IMR-90 (cell line): ENCODE results near the gene POU2F2. TPM values are rescaled to one million over a fixed set of nuclear protein-coding genes. Genes with fewer than 3 reads are reported as not detected.

Source experiments
- ATAC-seq: fragments of 200-7000 bp; cut with Tn5 transposase; 2 replicates; pipeline ENCODE4 v1.9.1; 2020; ENCODE audit warnings: low read depth, mild to moderate bottlenecking, moderate library complexity
- BruUV-seq: library from RNA; stranded (reverse); fragments of 400-500 nt; replicated peaks from 2 replicates; lab custom pipeline; 2021; lab: Mats Ljungman, UMichigan
- CTCF ChIA-PET: fragments of 300-600 bp; formaldehyde crosslinking; extraction: SDS; loops from one replicate; lab custom pipeline; 2021; ENCODE audit warnings: antibody characterized with exemption; lab: Yijun Ruan, JAX
- POLR2A ChIA-PET: fragments of 300-600 bp; sonication (Branson Sonifier 250); formaldehyde crosslinking; loops from one replicate; lab custom pipeline; 2022; ENCODE audit warnings: antibody characterized with exemption; ENCODE audit not compliant: unreplicated experiment; lab: Charles Lee
- DNase-seq: peaks from one replicate; pipeline ENCODE4 v3.0.0; 2013
- H2AFZ ChIP-seq: replicated peaks from 2 replicates; pipeline ENCODE3; 2013; ENCODE audit warnings: low read length, mild to moderate bottlenecking; ENCODE audit not compliant: poor library complexity
- H2AK5ac ChIP-seq: 2 replicates; pipeline ENCODE4 v1.6.1; 2013; ENCODE audit warnings: low read depth, low read length, inconsistent platforms
- H2AK9ac ChIP-seq: replicated peaks from 2 replicates; pipeline ENCODE3; 2013; ENCODE audit warnings: mild to moderate bottlenecking, low read depth, low read length, moderate library complexity; ENCODE audit not compliant: poor library complexity
- H2BK120ac ChIP-seq: 2 replicates; pipeline ENCODE4 v1.6.1; 2013; ENCODE audit warnings: low read depth, low read length, inconsistent platforms
- H2BK15ac ChIP-seq: 3 replicates; pipeline ENCODE4 v1.6.1; 2013; ENCODE audit warnings: low read depth, low read length, inconsistent platforms
- H2BK20ac ChIP-seq: 2 replicates; pipeline ENCODE4 v1.6.1; 2013; ENCODE audit warnings: low read depth, mild to moderate bottlenecking, inconsistent platforms, low read length, moderate library complexity
- H2BK5ac ChIP-seq: 2 replicates; pipeline ENCODE4 v1.6.1; 2013; ENCODE audit warnings: mild to moderate bottlenecking, low read depth, low read length, inconsistent platforms; ENCODE audit not compliant: poor library complexity, severe bottlenecking
- H3K14ac ChIP-seq: replicated peaks from 2 replicates; pipeline ENCODE4 v1.6.1; 2013; ENCODE audit warnings: low read depth, low read length, inconsistent platforms
- H3K18ac ChIP-seq: 2 replicates; pipeline ENCODE4 v1.6.1; 2013; ENCODE audit warnings: low read depth, low read length, control low read depth
- H3K23ac ChIP-seq: 2 replicates; pipeline ENCODE4 v1.6.1; 2013; ENCODE audit warnings: low read depth, low read length, inconsistent platforms
- H3K27ac ChIP-seq: 2 replicates; pipeline ENCODE4 v1.5.1; 2013; ENCODE audit warnings: mild to moderate bottlenecking, control low read depth, low read length; ENCODE audit not compliant: insufficient read depth
- H3K27me3 ChIP-seq: 2 replicates; pipeline ENCODE4 v1.6.1; 2013; ENCODE audit warnings: low read length; ENCODE audit not compliant: control insufficient read depth, insufficient read depth
- H3K36me3 ChIP-seq: 2 replicates; pipeline ENCODE4 v1.6.1; 2013; ENCODE audit warnings: low read length, mixed read lengths; ENCODE audit not compliant: control insufficient read depth, insufficient read depth
- H3K4ac ChIP-seq: 2 replicates; pipeline ENCODE4 v1.6.1; 2013; ENCODE audit warnings: low read depth, low read length, inconsistent platforms
- H3K4me1 ChIP-seq: 2 replicates; pipeline ENCODE4 v1.6.1; 2013; ENCODE audit warnings: low read length, mixed read lengths; ENCODE audit not compliant: control insufficient read depth, insufficient read depth
- H3K4me2 ChIP-seq: 2 replicates; pipeline ENCODE4 v1.6.1; 2013; ENCODE audit warnings: low read depth, mild to moderate bottlenecking, control low read depth, low read length, moderate library complexity
- H3K4me3 ChIP-seq: 2 replicates; pipeline ENCODE4 v1.5.1; 2013; ENCODE audit warnings: low read depth, mild to moderate bottlenecking, control low read depth, low read length, moderate library complexity; ENCODE audit not compliant: insufficient read depth
- H3K56ac ChIP-seq: 2 replicates; pipeline ENCODE4 v1.6.1; 2013; ENCODE audit warnings: low read length, inconsistent platforms; ENCODE audit not compliant: insufficient read depth; ENCODE audit errors: extremely low read depth
- H3K79me1 ChIP-seq, 2 experiments: 2 replicates each; pipeline ENCODE4 v1.6.1; 2013; ENCODE audit warnings: low read length in 2 of 2, inconsistent platforms in 1 of 2, low read depth in 1 of 2
- H3K9ac ChIP-seq: 2 replicates; pipeline ENCODE4 v1.6.1; 2013; ENCODE audit warnings: low read depth, low read length, control low read depth
- H3K9me1 ChIP-seq: 2 replicates; pipeline ENCODE4 v1.6.1; 2013; ENCODE audit warnings: low read length, inconsistent platforms; ENCODE audit not compliant: insufficient read depth
- H3K9me3 ChIP-seq: 2 replicates; pipeline ENCODE4 v1.6.1; 2013; ENCODE audit warnings: low read length; ENCODE audit not compliant: control insufficient read depth, insufficient read depth
- H4K20me1 ChIP-seq: 2 replicates; pipeline ENCODE4 v1.6.1; 2013; ENCODE audit warnings: low read length, inconsistent platforms; ENCODE audit not compliant: insufficient read depth
- H4K5ac ChIP-seq: 2 replicates; pipeline ENCODE4 v1.6.1; 2013; ENCODE audit warnings: mild to moderate bottlenecking, low read depth, low read length, control low read depth
- H4K8ac ChIP-seq, 2 experiments: 2 replicates each; pipeline ENCODE4 v1.6.1; 2013; ENCODE audit warnings: low read depth in 2 of 2, low read length in 2 of 2, control low read depth in 1 of 2, inconsistent platforms in 1 of 2
- H4K91ac ChIP-seq: 2 replicates; pipeline ENCODE4 v1.6.1; 2013; ENCODE audit warnings: low read depth, low read length, inconsistent platforms; ENCODE audit not compliant: insufficient read depth
- BHLHE40 ChIP-seq: fragments of 150-350 bp; IDR thresholded peaks from 2 replicates; pipeline ENCODE4 v1.6.1; 2016; ENCODE audit warnings: mild to moderate bottlenecking, low read depth, low read length
- CHD1 ChIP-seq: IDR thresholded peaks from 2 replicates; pipeline ENCODE4 v1.6.1; 2012; ENCODE audit warnings: low read depth, low read length, improper control_type of control experiment
- FOS ChIP-seq: fragments of 150-350 bp; IDR thresholded peaks from 2 replicates; pipeline ENCODE4 v1.6.1; 2016; ENCODE audit warnings: low read depth, low read length
- MXI1 ChIP-seq: IDR thresholded peaks from 2 replicates; pipeline ENCODE4 v1.6.1; 2012; ENCODE audit warnings: low read depth, mild to moderate bottlenecking, low read length, moderate library complexity, borderline replicate concordance
- NFE2L2 ChIP-seq: fragments of 150-350 bp; IDR thresholded peaks from 2 replicates; pipeline ENCODE4 v1.6.1; 2016; ENCODE audit warnings: low read depth, mild to moderate bottlenecking, low read length
- POLR2A ChIP-seq: IDR thresholded peaks from 2 replicates; pipeline ENCODE4 v1.6.1; 2012; ENCODE audit warnings: mild to moderate bottlenecking, low read depth, low read length
- SMC3 ChIP-seq: fragments of 150-350 bp; IDR thresholded peaks from 2 replicates; pipeline ENCODE4 v1.6.1; 2016; ENCODE audit warnings: low read depth, mild to moderate bottlenecking, antibody characterized with exemption, low read length, moderate library complexity
- WGBS, 2 experiments: methylation state at CpG; one replicate each; pipeline versions ENCODE4 v1.1.5 to v1.1.7; 2013; ENCODE audit warnings: missing lambda C conversion rate in 2 of 2; ENCODE audit not compliant: insufficient read length in 1 of 2; ENCODE audit errors: extremely low coverage in 2 of 2; 5-methylcytosine and 5-hydroxymethylcytosine counted together
- dilution Hi-C: fragments of 300-500 bp; cut with HindIII; formaldehyde crosslinking; loops from one replicate; pipeline ENCODE4 v1.14.3; 2018; ENCODE audit warnings: low sequenced_read_pairs; ENCODE audit not compliant: unreplicated experiment
- in situ Hi-C: fragments of 300-500 bp; cut with MboI; formaldehyde crosslinking; loops from 3 replicates; pipeline ENCODE4 v1.14.3; 2019; ENCODE audit warnings: low sequenced_read_pairs, inconsistent platforms, mixed read lengths
- intact Hi-C: fragments of 100-400 bp; cut with micrococcal nuclease; formaldehyde crosslinking; loops from 2 replicates; pipeline ENCODE4 v1.10.0; 2022
- polyA plus RNA-seq, 3 experiments: library from polyadenylated mRNA; depleted of rRNA; stranded (reverse); fragments of >200 nt; gene quantifications; 2 replicates each; pipeline ENCODE4 v1.2.3, GENCODE V29; 2012; ENCODE audit warnings: low replicate concordance in 1 of 3
- total RNA-seq: library from RNA; depleted of rRNA; stranded (reverse); fragments of >200 nt; gene quantifications from 2 replicates; pipeline ENCODE4 v1.2.3, GENCODE V29; 2012
- TF ChIP-seq, protein P1 (sequence below): fragments of 150-350 bp; IDR thresholded peaks from 2 replicates; pipeline ENCODE4 v1.6.1; 2016; ENCODE audit warnings: low read depth, mild to moderate bottlenecking, low read length, moderate library complexity, borderline replicate concordance
- TF ChIP-seq, protein P2 (sequence below): conservative IDR thresholded peaks from 2 replicates; pipeline ENCODE4 v1.5.1; 2012; ENCODE audit warnings: mild to moderate bottlenecking, low read depth, low read length, improper control_type of control experiment

POU2F2 gene
- total and polyA plus RNA-seq, 2 of the 4 experiments (the other 2 are of a cell fraction): 0.54 to 5.0 TPM

DNA sequence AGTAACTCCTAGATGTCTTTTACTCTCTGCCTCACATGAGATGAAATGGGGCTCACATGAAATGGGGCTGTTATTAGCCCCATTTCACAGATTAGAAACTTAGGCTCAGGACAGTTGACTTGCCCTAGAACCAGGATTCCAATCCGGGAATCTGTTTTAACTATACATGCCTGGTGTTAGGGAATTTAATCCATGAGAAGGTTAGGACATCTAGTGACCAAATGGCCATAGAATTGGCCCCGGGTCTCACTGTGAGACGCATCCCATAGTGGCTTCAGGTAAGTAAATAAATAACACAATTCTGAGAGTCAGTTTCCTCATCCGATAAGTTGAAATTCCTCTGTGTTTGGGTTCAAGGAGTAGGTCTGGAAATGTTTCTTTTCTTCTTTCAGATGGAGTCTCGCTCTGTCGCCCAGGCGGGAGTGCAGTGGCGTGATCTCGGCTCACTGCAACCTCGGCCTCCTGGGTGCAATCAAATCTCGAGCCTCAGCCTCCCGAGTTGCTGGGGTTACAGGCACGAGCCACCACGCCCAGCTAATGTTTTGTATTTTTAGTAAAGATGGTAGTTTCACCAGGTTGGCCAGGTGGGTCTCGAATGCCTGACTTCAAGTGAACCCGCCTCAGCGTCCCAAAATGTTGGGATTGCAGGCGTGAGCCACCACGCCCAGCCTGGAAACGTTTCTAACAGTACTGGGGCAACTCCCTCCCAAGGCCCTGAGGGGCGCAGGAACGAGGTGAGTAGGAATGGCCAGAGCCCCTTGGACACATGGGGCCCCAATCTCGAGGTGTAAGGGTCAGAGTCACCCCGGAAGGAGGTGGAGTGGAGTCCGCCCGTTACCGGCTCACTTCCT, 57.5 kb downstream of the POU2F2 start:
- Histone ChIP-seq H3K14ac (peak overlapping the region; percentile 100), H2AK5ac (peak overlapping the region; percentile 95), H3K79me1 (peaks cover 12 to 46% of the 10 kb centered on the region in 2 experiments), H2BK15ac (no peak overlapping the region), H3K23ac (peak overlapping the region; percentile 99), H4K5ac (peak overlapping the region; percentile 98), H4K20me1 (peaks cover 32% of the 10 kb centered on the region), H3K27ac (peak overlapping the region; percentile 92), H4K8ac (peak overlapping the region; percentile 99 to 100), H2AK9ac (peak overlapping the region; percentile 96), H4K91ac (peak overlapping the region; percentile 98), H3K9me3 (no peaks in the 10 kb centered on the region), H3K56ac (peak overlapping the region; percentile 90; the same call in 1 of the 2 replicates), H2BK5ac (peak overlapping the region; percentile 86), H2AFZ (peak overlapping the region; percentile 94), H3K9me1 (peaks cover 25% of the 10 kb centered on the region), H2BK120ac (no peak overlapping the region), H3K9ac (peak overlapping the region; percentile 95), H3K4me1 (peaks cover 9% of the 10 kb centered on the region), H3K18ac (no peak overlapping the region), H2BK20ac (no peak overlapping the region), H3K4me3 (peak overlapping the region; percentile 75), H3K4ac (peak overlapping the region; percentile 99), H3K4me2 (peak overlapping the region; percentile 85), H3K36me3 (peaks cover 13% of the 10 kb centered on the region), H3K27me3 (peaks cover 13% of the 10 kb centered on the region)
- ATAC-seq (no peak), DNase-seq (no peak)
- 51% methylated on average over 10 of the region's 27 CpGs; no CpG with 5 or more reads in 1 of the 2 experiments for WGBS, 2 experiments
- ChIA-PET CTCF (no interaction called here), POLR2A (no interaction called here)
- intact Hi-C loops (no loop called here), dilution Hi-C loops (no loop called here), in situ Hi-C loops (no loop called here)
- TF ChIP-seq, protein P1, sequence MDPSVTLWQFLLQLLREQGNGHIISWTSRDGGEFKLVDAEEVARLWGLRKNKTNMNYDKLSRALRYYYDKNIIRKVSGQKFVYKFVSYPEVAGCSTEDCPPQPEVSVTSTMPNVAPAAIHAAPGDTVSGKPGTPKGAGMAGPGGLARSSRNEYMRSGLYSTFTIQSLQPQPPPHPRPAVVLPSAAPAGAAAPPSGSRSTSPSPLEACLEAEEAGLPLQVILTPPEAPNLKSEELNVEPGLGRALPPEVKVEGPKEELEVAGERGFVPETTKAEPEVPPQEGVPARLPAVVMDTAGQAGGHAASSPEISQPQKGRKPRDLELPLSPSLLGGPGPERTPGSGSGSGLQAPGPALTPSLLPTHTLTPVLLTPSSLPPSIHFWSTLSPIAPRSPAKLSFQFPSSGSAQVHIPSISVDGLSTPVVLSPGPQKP: no peak
- TF ChIP-seq, protein P2, sequence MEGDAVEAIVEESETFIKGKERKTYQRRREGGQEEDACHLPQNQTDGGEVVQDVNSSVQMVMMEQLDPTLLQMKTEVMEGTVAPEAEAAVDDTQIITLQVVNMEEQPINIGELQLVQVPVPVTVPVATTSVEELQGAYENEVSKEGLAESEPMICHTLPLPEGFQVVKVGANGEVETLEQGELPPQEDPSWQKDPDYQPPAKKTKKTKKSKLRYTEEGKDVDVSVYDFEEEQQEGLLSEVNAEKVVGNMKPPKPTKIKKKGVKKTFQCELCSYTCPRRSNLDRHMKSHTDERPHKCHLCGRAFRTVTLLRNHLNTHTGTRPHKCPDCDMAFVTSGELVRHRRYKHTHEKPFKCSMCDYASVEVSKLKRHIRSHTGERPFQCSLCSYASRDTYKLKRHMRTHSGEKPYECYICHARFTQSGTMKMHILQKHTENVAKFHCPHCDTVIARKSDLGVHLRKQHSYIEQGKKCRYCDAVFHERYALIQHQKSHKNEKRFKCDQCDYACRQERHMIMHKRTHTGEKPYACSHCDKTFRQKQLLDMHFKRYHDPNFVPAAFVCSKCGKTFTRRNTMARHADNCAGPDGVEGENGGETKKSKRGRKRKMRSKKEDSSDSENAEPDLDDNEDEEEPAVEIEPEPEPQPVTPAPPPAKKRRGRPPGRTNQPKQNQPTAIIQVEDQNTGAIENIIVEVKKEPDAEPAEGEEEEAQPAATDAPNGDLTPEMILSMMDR: no peak
- TF ChIP-seq BHLHE40: no peak
- TF ChIP-seq POLR2A: no peak
- no peak for TF ChIP-seq MXI1
- TF ChIP-seq SMC3: no peak
- no peak for TF ChIP-seq CHD1
- TF ChIP-seq FOS: no peak
- TF ChIP-seq NFE2L2: no peak
- TSS peak; percentile 38 for BruUV-seq
